Activated T-cell treated with anti-CD3 and anti-CD28 coated beads for 24 hours (primary cell): Measurements from ENCODE around the gene LMTK2.
A peak's percentile ranks its signal among the peaks of the same experiment; 100 is the strongest.

Source experiments
- DNase-seq: peaks from one replicate; pipeline ENCODE4 v3.0.0-alpha.2; 2020; ENCODE audit warnings: low read depth

LMTK2 gene

GRCh38 chr7:98175260-98175940 lies 68.7 kb downstream of the LMTK2 start:
- no peak for DNase-seq

GRCh38 chr7:98177553-98177952 lies 70.9 kb downstream of the LMTK2 start:
- DNase-seq: no peak

GRCh38 chr7:98178321-98178720 lies 71.7 kb downstream of the LMTK2 start:
- no peak for DNase-seq

- DNase-seq: no peak
These were observed 72.3 kb downstream of the LMTK2 start for GRCh38 chr7:98178762-98179490.

- no peak for DNase-seq
These were observed 74.1 kb downstream of the LMTK2 start for GRCh38 chr7:98180751-98181150.

GRCh38 chr7:98185101-98185500 lies 78.4 kb downstream of the LMTK2 start:
- no peak for DNase-seq

GRCh38 chr7:98186452-98187137 lies 79.9 kb downstream of the LMTK2 start:
- no peak for DNase-seq

- DNase-seq: no peak
These were observed 80.5 kb downstream of the LMTK2 start for GRCh38 chr7:98187138-98187502.

- no peak for DNase-seq
These were observed 82.9 kb downstream of the LMTK2 start for GRCh38 chr7:98189559-98189958.

GRCh38 chr7:98191668-98192431 lies 85.2 kb downstream of the LMTK2 start:
- DNase-seq: no peak

GRCh38 chr7:98192781-98193457 lies 86.3 kb downstream of the LMTK2 start:
- DNase-seq: no peak

- DNase-seq: no peak
These were observed 87.0 kb downstream of the LMTK2 start for GRCh38 chr7:98193474-98194180.

- DNase-seq: no peak
These were observed 87.5 kb downstream of the LMTK2 start for GRCh38 chr7:98194186-98194585.

- DNase-seq: no peak
These were observed 88.2 kb downstream of the LMTK2 start for GRCh38 chr7:98194672-98195457.

GRCh38 chr7:98196706-98197605 lies 90.3 kb downstream of the LMTK2 start:
- no peak for DNase-seq

- no peak for DNase-seq
These were observed 92.5 kb downstream of the LMTK2 start for GRCh38 chr7:98199131-98199530.

- DNase-seq: no peak
These were observed 93.7 kb downstream of the LMTK2 start for GRCh38 chr7:98200364-98200763.

- DNase-seq: peak; percentile 63
These were observed 95.9 kb downstream of the LMTK2 start for GRCh38 chr7:98202367-98203195.
